HepG2 (cell line): ENCODE results near the gene ZSCAN32. TPM values are rescaled to one million over a fixed set of nuclear protein-coding genes. Genes with fewer than 3 reads are reported as not detected.

Experiments used
- ATAC-seq: fragments of 200-7000 bp; cut with Tn5 transposase; 3 replicates; pipeline ENCODE4 v1.9.1; 2020; ENCODE audit warnings: mild to moderate bottlenecking, moderate library complexity
- BruUV-seq: library from RNA; stranded (reverse); fragments of 400-500 nt; replicated peaks from 2 replicates; lab custom pipeline; 2021; lab: Mats Ljungman, UMichigan
- CTCF ChIA-PET: fragments of 300-600 bp; formaldehyde crosslinking; extraction: SDS; loops from one replicate; lab custom pipeline; 2021; ENCODE audit warnings: low total read pairs, inconsistent platforms, low intra/inter-chr PET ratio; lab: Yijun Ruan, JAX
- POLR2A ChIA-PET: fragments of 350-600 bp; sonication (Branson Sonifier 250); formaldehyde crosslinking; loops from one replicate; lab custom pipeline; 2020; ENCODE audit warnings: antibody characterized with exemption, inconsistent platforms; lab: Yijun Ruan, JAX
- DNase-seq: peaks from one replicate; pipeline ENCODE4 v3.0.0-alpha.2; 2015; ENCODE audit warnings: low spot score
- FAIRE-seq: peaks from 3 replicates; lab custom pipeline; 2011; peaks lifted over from hg19 to GRCh38; lab: Jason Lieb, UNC
- H2AFZ ChIP-seq: one replicate; pipeline ENCODE4 v1.6.1; 2011; ENCODE audit warnings: low read length, inconsistent platforms
- H3K27ac ChIP-seq: fragments of 300-600 bp; 3 replicates; pipeline ENCODE4 v1.8.0; 2011; ENCODE audit warnings: mixed run types, mild to moderate bottlenecking, mixed read lengths, low read length, inconsistent platforms; ENCODE audit not compliant: insufficient read depth; ENCODE audit errors: extremely low read length
- H3K27me3 ChIP-seq, 2 experiments: fragments of 200-600 bp in 1 of 2; 2 replicates in 1 of 2; 3 replicates in 1 of 2; pipeline versions ENCODE4 v1.6.0 to v1.8.0; 2011; ENCODE audit warnings: low read length in 2 of 2, mild to moderate bottlenecking in 2 of 2, moderate library complexity in 2 of 2, inconsistent platforms in 1 of 2; ENCODE audit not compliant: insufficient read depth in 2 of 2, control insufficient read depth in 1 of 2
- H3K36me3 ChIP-seq, 2 experiments: fragments of 200-600 bp in 1 of 2; replicated peaks in 1 of 2; 2 replicates in 1 of 2; 3 replicates in 1 of 2; pipeline versions ENCODE4 v1.5.1 to v1.8.0; 2011; ENCODE audit warnings: low read length in 2 of 2, inconsistent platforms in 1 of 2; ENCODE audit not compliant: insufficient read depth in 2 of 2, control insufficient read depth in 1 of 2
- H3K4me1 ChIP-seq: 2 replicates; pipeline ENCODE4 v1.5.1; 2012; ENCODE audit warnings: low read length, inconsistent platforms; ENCODE audit not compliant: insufficient read depth
- H3K4me2 ChIP-seq: 2 replicates; pipeline ENCODE4 v1.6.0; 2011; ENCODE audit warnings: low read depth, low read length, inconsistent platforms
- H3K4me3 ChIP-seq, 3 experiments: fragments of 200-600 bp in 1 of 3; sonication (generic), shearing (Covaris generic) in 1 of 3; replicated peaks in 1 of 3; 2 replicates each; pipeline ENCODE4 v1.5.1; 2011 to 2016; ENCODE audit warnings: low read length in 3 of 3, inconsistent platforms in 2 of 3, low read depth in 2 of 3, mild to moderate bottlenecking in 2 of 3, control low read depth in 1 of 3, mixed read lengths in 1 of 3; ENCODE audit not compliant: insufficient read depth in 1 of 3
- H3K79me2 ChIP-seq: one replicate; pipeline ENCODE4 v1.6.1; 2011; ENCODE audit warnings: low read length, inconsistent platforms; ENCODE audit not compliant: insufficient read depth
- H3K9ac ChIP-seq: 2 replicates; pipeline ENCODE4 v1.6.0; 2011; ENCODE audit warnings: mild to moderate bottlenecking, low read depth, low read length, inconsistent platforms; ENCODE audit not compliant: insufficient read depth
- H3K9me3 ChIP-seq: 2 replicates; pipeline ENCODE4 v1.5.1; 2012; ENCODE audit warnings: mild to moderate bottlenecking, low read length
- H4K20me1 ChIP-seq: 2 replicates; pipeline ENCODE4 v1.6.0; 2011; ENCODE audit warnings: inconsistent platforms, mild to moderate bottlenecking, low read length, moderate library complexity; ENCODE audit not compliant: insufficient read depth
- CCDC6 ChIP-seq: sonication (generic); formaldehyde crosslinking; IDR thresholded peaks from 2 replicates; pipeline ENCODE4 v1.8.1; 2022; ENCODE audit warnings: mild to moderate bottlenecking, missing genetic modification reagents, moderate library complexity
- GABPB1 ChIP-seq: IDR thresholded peaks from 2 replicates; pipeline ENCODE4 v1.6.1; 2016; ENCODE audit warnings: mild to moderate bottlenecking, missing genetic modification reagents, moderate library complexity, missing compliant biosample characterization
- KLF11 ChIP-seq: IDR thresholded peaks from 2 replicates; pipeline ENCODE4 v1.6.1; 2016; ENCODE audit warnings: missing compliant biosample characterization
- ZFAT ChIP-seq: sonication (generic); formaldehyde crosslinking; conservative IDR thresholded peaks from 2 replicates; pipeline ENCODE4 v1.8.1; 2023; ENCODE audit warnings: missing genetic modification reagents, inconsistent platforms
- ZNF33B ChIP-seq: sonication (generic); formaldehyde crosslinking; IDR thresholded peaks from 2 replicates; pipeline ENCODE4 v1.5.1; 2020; ENCODE audit warnings: mild to moderate bottlenecking, missing genetic modification reagents
- WGBS: methylation state at CpG from one replicate; pipeline ENCODE4 v1.1.6; 2017; ENCODE audit warnings: low lambda C conversion rate; 5-methylcytosine and 5-hydroxymethylcytosine counted together
- in situ Hi-C: cut with HindIII; loops from 2 replicates; pipeline ENCODE4 v1.10.0; 2017; ENCODE audit warnings: low pct_unique_long_range_greater_than_20kb; ENCODE audit not compliant: extremely low pct_ligation_motif_present
- intact Hi-C: fragments of 100-400 bp; cut with micrococcal nuclease; formaldehyde crosslinking; loops from one replicate; pipeline ENCODE4 v1.10.0; 2022; ENCODE audit not compliant: unreplicated experiment
- polyA plus RNA-seq, 8 experiments: library from polyadenylated mRNA; depleted of rRNA in 3 of 8; stranded (reverse) in 7 of 8; unstranded in 1 of 8; fragments of >200 nt; fragmentation: Illumina TruSeq in 4 of 8; extraction: Trizol in 4 of 8; gene quantifications; 2 replicates each; pipeline versions ENCODE4 v1.2.1 to v1.2.3, GENCODE V29; 2011 to 2016; ENCODE audit warnings: low read depth in 4 of 8, missing spikeins in 1 of 8, mixed read lengths in 1 of 8; ENCODE audit not compliant: insufficient read depth in 1 of 8
- total RNA-seq, 5 experiments: library from RNA; depleted of rRNA; stranded (reverse); fragments of >200 nt; fragmentation: Illumina TruSeq; extraction: Trizol; gene quantifications; 2 replicates each; pipeline ENCODE4 v1.2.3, GENCODE V29; 2016; ENCODE audit warnings: low read depth in 1 of 5
- TF ChIP-seq, protein P1 (sequence below): sonication (generic); formaldehyde crosslinking; conservative IDR thresholded peaks from 2 replicates; pipeline ENCODE4 v1.4.0; 2020; ENCODE audit warnings: missing genetic modification reagents
- TF ChIP-seq, protein P2 (sequence below): sonication (generic); formaldehyde crosslinking; IDR thresholded peaks from 2 replicates; pipeline ENCODE4 v1.8.0; 2022; ENCODE audit warnings: mild to moderate bottlenecking, missing genetic modification reagents, borderline replicate concordance
- TF ChIP-seq, protein P3 (sequence below): sonication (generic); formaldehyde crosslinking; IDR thresholded peaks from 2 replicates; pipeline ENCODE4 v1.8.1; 2023; ENCODE audit warnings: mild to moderate bottlenecking, inconsistent platforms, moderate library complexity, missing genetic modification reagents, borderline replicate concordance

The ZSCAN32 gene
- total and polyA plus RNA-seq, 2 of the 13 experiments (the other 11 are each of a cell fraction or from before 2014, with no cell fraction given), result 10.7 to 12.8 TPM

DNA sequence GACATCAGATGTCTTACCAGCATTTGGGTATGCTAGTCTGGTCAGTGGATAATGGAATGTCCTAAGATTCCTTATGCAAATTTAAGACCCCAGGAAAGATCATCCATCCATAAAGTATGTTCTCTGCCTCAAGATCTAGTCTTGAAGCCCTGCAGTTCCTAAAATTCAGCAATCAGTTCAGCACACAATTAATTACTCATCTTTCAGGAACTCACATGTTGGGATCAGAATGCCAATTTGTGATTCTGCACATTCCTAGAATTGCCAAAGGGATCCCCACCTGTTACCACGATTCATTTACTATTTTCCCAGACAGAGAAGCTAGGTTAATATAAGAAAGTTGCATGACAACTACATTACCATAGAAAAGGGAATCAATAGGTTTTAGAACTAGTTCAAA, 41.9 kb downstream of the ZSCAN32 start:
- Histone ChIP-seq H3K9me3 (no peaks in the 10 kb centered on the region), H3K27ac (no peak overlapping the region), H4K20me1 (no peaks in the 10 kb centered on the region), H2AFZ (no peak overlapping the region), H3K27me3 (peaks cover 2 to 16% of the 10 kb centered on the region in 2 experiments; a peak in 3 of 5 replicates), H3K4me1 (0 out of 2 replicates have a peak, but pooled peaks cover 2% of the 10 kb centered on the region), H3K36me3 (no peaks in the 10 kb centered on the region), H3K4me2 (no peak overlapping the region), H3K79me2 (no peaks in the 10 kb centered on the region), H3K4me3 (no peak overlapping the region), H3K9ac (no peak overlapping the region)
- 0% methylated on average over 1 of the region's 1 CpG for WGBS
- no TSS peak for BruUV-seq
- ChIA-PET POLR2A (no interaction called here), CTCF (no interaction called here)
- TF ChIP-seq, protein P1, sequence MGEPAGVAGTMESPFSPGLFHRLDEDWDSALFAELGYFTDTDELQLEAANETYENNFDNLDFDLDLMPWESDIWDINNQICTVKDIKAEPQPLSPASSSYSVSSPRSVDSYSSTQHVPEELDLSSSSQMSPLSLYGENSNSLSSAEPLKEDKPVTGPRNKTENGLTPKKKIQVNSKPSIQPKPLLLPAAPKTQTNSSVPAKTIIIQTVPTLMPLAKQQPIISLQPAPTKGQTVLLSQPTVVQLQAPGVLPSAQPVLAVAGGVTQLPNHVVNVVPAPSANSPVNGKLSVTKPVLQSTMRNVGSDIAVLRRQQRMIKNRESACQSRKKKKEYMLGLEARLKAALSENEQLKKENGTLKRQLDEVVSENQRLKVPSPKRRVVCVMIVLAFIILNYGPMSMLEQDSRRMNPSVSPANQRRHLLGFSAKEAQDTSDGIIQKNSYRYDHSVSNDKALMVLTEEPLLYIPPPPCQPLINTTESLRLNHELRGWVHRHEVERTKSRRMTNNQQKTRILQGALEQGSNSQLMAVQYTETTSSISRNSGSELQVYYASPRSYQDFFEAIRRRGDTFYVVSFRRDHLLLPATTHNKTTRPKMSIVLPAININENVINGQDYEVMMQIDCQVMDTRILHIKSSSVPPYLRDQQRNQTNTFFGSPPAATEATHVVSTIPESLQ (CRISPR knock-in tag), result no peak
- TF ChIP-seq ZNF33B (CRISPR knock-in tag) (no peak), ZFAT (no peak), GABPB1 (CRISPR knock-in tag) (no peak)
- in situ Hi-C loops (no loop called here), intact Hi-C loops (no loop called here)
- FAIRE-seq (no peak), ATAC-seq (no peak), DNase-seq (no peak)

DNA sequence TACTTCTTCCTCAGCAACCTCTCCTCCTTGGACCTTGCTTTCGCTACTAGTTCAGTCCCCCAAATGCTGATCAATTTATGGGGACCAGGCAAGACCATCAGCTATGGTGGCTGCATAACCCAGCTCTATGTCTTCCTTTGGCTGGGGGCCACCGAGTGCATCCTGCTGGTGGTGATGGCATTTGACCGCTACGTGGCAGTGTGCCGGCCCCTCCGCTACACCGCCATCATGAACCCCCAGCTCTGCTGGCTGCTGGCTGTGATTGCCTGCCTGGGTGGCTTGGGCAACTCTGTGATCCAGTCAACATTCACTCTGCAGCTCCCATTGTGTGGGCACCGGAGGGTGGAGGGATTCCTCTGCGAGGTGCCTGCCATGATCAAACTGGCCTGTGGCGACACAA, 44.7 kb downstream of the ZSCAN32 start:
- no peaks in the 10 kb centered on the region for H3K79me2 ChIP-seq
- intact Hi-C loops, result no loop called here
- CTCF ChIA-PET, result no interaction called here
- H3K9me3 ChIP-seq, result no peaks in the 10 kb centered on the region
- TF ChIP-seq CCDC6 (CRISPR knock-in tag), result no peak
- TF ChIP-seq, protein P2, sequence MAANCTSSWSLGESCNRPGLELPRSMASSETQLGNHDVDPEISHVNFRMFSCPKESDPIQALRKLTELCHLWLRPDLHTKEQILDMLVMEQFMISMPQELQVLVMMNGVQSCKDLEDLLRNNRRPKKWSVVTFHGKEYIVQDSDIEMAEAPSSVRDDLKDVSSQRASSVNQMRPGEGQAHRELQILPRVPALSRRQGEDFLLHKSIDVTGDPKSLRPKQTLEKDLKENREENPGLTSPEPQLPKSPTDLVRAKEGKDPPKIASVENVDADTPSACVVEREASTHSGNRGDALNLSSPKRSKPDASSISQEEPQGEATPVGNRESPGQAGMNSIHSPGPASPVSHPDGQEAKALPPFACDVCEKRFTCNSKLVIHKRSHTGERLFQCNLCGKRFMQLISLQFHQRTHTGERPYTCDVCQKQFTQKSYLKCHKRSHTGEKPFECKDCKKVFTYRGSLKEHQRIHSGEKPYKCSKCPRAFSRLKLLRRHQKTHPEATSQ, result no peak
- no peak for TF ChIP-seq KLF11
- TF ChIP-seq, protein P3, sequence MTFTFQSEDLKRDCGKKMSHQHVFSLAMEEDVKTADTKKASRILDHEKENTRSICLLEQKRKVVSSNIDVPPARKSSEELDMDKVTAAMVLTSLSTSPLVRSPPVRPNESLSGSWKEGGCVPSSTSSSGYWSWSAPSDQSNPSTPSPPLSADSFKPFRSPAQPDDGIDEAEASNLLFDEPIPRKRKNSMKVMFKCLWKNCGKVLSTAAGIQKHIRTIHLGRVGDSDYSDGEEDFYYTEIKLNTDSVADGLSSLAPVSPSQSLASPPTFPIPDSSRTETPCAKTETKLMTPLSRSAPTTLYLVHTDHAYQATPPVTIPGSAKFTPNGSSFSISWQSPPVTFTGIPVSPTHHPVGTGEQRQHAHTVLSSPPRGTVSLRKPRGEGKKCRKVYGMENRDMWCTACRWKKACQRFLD (CRISPR knock-in tag), result no peak
- BruUV-seq, result no TSS peak
- no peak overlapping the region for H3K4me3 ChIP-seq
- no peak for FAIRE-seq
- no peak for ATAC-seq
- in situ Hi-C loops, result no loop called here
- no peak overlapping the region for H3K27ac ChIP-seq
- no peaks in the 10 kb centered on the region for H3K36me3 ChIP-seq
- DNase-seq, result no peak
- POLR2A ChIA-PET, result interaction anchor here (1.5 kb wide), 1 partner anchor 9 kb away, joined by 4 read pairs; no protein-coding TSS in a partner anchor
- H2AFZ ChIP-seq, result no peak overlapping the region
- WGBS, result 69% methylated on average over 8 of the region's 10 CpGs
- no peaks in the 10 kb centered on the region for H3K4me1 ChIP-seq
- H3K27me3 ChIP-seq, result peaks cover 2 to 11% of the 10 kb centered on the region in 2 experiments; a peak in 3 of 5 replicates
- no peaks in the 10 kb centered on the region for H4K20me1 ChIP-seq
- no peak overlapping the region for H3K4me2 ChIP-seq
- no peak overlapping the region for H3K9ac ChIP-seq
